Right atrium auricular region (tissue), 2 donors: ENCODE data around the gene AHCYL2. TPM values are rescaled to one million over a fixed set of nuclear protein-coding genes. Genes with fewer than 3 reads are reported as not detected.
"Not testable (repeated sequence)": the region's sequence is repeated elsewhere in the genome, so short reads cannot be mapped to it uniquely, and the experiment has no call there.

Source experiments
- DNase-seq: peaks from one replicate; pipeline ENCODE4 v3.0.0-alpha.2; 2019; ENCODE audit warnings: low spot score
- H3K27ac ChIP-seq, 2 donors: fragments of 200-600 bp; sonication (generic); 1 replicate in 1 of 2; 2 replicates in 1 of 2; pipeline ENCODE4 v1.5.1; 2016 to 2019
- H3K27me3 ChIP-seq, 2 donors: fragments of 200-600 bp; sonication (generic); one replicate each; pipeline versions ENCODE4 v1.5.1 to v1.6.0; 2017 to 2019
- H3K36me3 ChIP-seq: fragments of 200-600 bp; sonication (generic); one replicate; pipeline ENCODE4 v1.5.1; 2016
- H3K4me1 ChIP-seq, 2 donors: fragments of 200-600 bp; sonication (generic); one replicate each; pipeline versions ENCODE4 v1.5.1 to v1.6.0; 2017 to 2019
- H3K4me3 ChIP-seq, 2 donors: fragments of 200-600 bp; sonication (generic); 1 replicate in 1 of 2; 2 replicates in 1 of 2; pipeline ENCODE4 v1.5.1; 2017 to 2019; ENCODE audit warnings: mild to moderate bottlenecking in 1 of 2, moderate library complexity in 1 of 2
- H3K9me3 ChIP-seq, 2 donors: fragments of 200-600 bp; sonication (generic); one replicate each; pipeline ENCODE4 v1.5.1; 2019
- total RNA-seq, 2 donors: library from RNA; depleted of rRNA; stranded (reverse); fragments of >200 nt; gene quantifications; one replicate each; pipeline ENCODE4 v1.1.0, GENCODE V29; 2016
- TF ChIP-seq, protein P1 (sequence below), 2 donors: fragments of 200-600 bp; sonication (generic); IDR thresholded peaks; one replicate each; pipeline ENCODE4 v1.5.1; 2019; ENCODE audit warnings: antibody characterized with exemption in 2 of 2

AHCYL2 gene
- total RNA-seq, 2 donors from 2014 or later = 5.6 to 6.5 TPM

DNA sequence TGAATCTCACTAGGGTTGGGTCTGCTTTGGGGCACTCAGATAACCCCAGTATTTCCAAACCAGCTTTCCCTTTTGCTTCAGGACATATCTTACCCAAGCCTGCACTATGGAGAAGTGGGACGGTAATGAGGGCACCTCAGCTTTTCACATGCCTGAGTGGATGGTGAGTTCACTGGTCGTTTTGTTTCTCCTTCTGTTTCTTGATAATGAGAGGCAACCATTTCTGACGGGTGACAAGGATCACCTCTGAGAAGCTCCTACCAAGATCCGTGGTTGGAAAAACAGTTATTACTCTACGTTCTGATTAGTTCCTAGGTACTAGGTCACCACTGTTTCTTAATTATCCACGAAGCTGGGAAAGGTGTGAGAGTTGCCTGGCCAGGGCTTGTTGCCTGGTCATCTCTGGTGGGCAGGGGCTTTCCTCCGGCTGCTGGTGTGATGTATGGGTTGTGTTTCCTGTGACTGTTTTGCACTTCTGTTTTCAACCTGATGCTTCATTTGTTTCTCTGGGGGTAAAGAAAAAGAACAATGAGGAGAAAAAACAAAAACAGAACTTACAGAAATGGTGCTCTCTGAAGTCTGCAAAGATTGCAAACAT lies 143.7 kb downstream of the AHCYL2 start:
- H3K4me3 ChIP-seq = no peak overlapping the region
- no peaks in the 10 kb centered on the region for H3K36me3 ChIP-seq
- H3K9me3 ChIP-seq = no peaks in the 10 kb centered on the region
- H3K27me3 ChIP-seq = no peaks in the 10 kb centered on the region
- no peak overlapping the region for H3K27ac ChIP-seq
- TF ChIP-seq, protein P1, sequence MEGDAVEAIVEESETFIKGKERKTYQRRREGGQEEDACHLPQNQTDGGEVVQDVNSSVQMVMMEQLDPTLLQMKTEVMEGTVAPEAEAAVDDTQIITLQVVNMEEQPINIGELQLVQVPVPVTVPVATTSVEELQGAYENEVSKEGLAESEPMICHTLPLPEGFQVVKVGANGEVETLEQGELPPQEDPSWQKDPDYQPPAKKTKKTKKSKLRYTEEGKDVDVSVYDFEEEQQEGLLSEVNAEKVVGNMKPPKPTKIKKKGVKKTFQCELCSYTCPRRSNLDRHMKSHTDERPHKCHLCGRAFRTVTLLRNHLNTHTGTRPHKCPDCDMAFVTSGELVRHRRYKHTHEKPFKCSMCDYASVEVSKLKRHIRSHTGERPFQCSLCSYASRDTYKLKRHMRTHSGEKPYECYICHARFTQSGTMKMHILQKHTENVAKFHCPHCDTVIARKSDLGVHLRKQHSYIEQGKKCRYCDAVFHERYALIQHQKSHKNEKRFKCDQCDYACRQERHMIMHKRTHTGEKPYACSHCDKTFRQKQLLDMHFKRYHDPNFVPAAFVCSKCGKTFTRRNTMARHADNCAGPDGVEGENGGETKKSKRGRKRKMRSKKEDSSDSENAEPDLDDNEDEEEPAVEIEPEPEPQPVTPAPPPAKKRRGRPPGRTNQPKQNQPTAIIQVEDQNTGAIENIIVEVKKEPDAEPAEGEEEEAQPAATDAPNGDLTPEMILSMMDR (IDR thresholded peaks at IDR 0.05) = no peak
- peaks cover 0 to 9% of the 10 kb centered on the region in 2 donors for H3K4me1 ChIP-seq
- no peak for DNase-seq

DNA sequence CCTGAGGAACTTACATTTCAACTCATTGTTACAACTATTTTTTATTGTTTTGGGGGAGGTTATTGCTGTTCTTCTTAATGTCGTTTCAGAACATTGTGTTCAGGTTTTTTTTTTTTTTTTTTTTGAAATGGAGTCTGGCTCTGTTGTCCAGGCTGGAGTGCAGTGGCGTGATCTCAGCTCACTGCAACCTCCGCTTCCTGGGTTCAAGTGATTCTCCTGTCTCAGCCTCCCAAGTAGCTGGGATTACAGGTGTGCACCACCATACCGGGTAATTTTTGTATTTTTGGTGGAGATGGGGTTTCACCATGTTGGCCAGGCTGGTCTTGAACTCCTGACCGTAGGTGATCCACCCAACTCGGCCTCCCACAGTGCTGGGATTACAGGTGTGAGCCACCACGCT lies 144.6 kb downstream of the AHCYL2 start:
- DNase-seq, H3K27ac ChIP-seq, H3K4me3 ChIP-seq, H3K4me1 ChIP-seq, H3K9me3 ChIP-seq, H3K27me3 ChIP-seq, H3K36me3 ChIP-seq: not testable (repeated sequence)

DNA sequence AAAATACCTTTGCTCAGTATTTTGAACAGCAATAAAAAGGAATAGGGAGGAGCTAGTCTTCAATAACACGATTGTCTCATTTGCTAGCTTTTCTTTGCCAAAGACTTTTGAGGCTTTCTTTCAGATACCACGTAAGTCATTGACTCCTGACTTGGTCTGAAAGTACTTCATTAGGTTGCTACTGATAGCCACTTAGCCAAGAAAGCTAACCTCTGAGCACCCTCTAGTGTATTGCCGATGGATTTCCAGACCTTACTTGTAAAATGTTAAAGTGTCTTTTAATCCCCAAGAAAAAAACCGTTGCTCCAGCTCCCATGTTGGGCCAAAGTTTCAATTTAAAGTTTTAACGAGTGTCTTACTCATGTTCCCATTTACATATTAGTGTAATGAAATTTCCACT lies 146.0 kb downstream of the AHCYL2 start:
- peaks cover 0 to 9% of the 10 kb centered on the region in 2 donors for H3K4me1 ChIP-seq
- TF ChIP-seq, protein P1 (IDR thresholded peaks at IDR 0.05) = no peak
- H3K9me3 ChIP-seq = no peaks in the 10 kb centered on the region
- no peaks in the 10 kb centered on the region for H3K36me3 ChIP-seq
- no peak overlapping the region for H3K27ac ChIP-seq
- H3K4me3 ChIP-seq = no peak overlapping the region
- H3K27me3 ChIP-seq = no peaks in the 10 kb centered on the region
- no peak for DNase-seq

DNA sequence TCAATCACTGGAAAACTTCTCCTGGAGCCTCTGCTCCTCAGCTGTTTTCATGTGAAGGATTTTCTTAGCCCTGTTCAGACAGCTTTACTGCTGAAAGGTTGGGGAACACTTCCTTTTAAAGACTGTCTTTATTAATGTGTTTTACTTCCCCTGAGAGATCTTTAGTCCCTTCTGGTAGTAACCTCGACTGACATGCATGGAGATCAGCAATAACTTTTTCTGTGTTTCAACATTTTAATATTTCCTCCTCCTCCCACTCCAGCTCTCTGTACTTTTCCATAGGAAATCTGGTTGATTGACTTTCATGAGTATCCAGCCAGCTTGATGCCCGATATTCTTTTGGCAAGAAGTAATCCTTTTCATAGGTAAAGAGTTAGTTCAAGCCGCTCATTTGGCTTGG lies 146.7 kb downstream of the AHCYL2 start:
- no peak overlapping the region for H3K4me3 ChIP-seq
- H3K4me1 ChIP-seq = peaks cover 0 to 9% of the 10 kb centered on the region in 2 donors
- no peaks in the 10 kb centered on the region for H3K9me3 ChIP-seq
- TF ChIP-seq, protein P1 (IDR thresholded peaks at IDR 0.05) = no peak
- H3K27ac ChIP-seq = no peak overlapping the region
- H3K36me3 ChIP-seq = no peaks in the 10 kb centered on the region
- no peaks in the 10 kb centered on the region for H3K27me3 ChIP-seq
- no peak for DNase-seq

DNA sequence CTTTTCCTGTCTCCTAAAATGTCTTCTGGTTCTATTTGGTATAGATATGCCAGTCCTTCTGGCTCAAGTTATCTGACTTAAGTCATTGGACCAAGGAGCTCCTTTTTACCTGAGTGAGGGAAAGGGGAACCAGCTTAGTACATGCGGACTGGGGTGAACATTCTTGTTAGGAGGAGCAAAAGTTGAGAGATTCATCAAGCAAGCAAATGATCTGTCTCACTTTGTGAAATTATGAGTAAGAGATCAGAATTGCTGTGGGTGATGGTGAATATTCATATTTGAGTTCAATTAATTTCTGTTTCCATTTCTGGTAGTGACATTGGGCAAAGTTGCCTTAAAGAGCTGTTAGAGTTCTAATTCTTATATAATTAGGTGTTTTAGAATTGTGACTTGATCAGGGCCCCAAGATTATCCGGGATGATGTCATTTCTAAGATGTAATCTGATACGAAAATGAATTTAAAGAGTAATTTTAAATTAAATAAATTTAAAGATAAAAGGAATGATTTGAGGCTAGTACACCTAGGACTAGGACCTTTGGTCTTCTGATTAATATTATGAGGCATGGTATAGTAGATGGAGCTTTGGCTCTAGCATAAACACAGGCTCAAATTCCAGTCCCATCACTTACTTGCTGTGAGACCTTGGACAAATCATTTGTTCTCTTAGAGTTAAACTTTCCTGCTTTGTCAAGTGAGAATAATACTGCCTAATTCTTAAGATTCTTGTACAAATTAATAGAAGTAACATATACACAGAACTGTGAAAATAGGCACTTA lies 149.0 kb downstream of the AHCYL2 start:
- Histone ChIP-seq H3K9me3 (no peaks in the 10 kb centered on the region), H3K4me1 (no peaks in the 10 kb centered on the region), H3K4me3 (no peak overlapping the region), H3K27me3 (no peaks in the 10 kb centered on the region), H3K27ac (no peak overlapping the region), H3K36me3 (no peaks in the 10 kb centered on the region)
- TF ChIP-seq, protein P1 (IDR thresholded peaks at IDR 0.05) = no peak
- DNase-seq = no peak

DNA sequence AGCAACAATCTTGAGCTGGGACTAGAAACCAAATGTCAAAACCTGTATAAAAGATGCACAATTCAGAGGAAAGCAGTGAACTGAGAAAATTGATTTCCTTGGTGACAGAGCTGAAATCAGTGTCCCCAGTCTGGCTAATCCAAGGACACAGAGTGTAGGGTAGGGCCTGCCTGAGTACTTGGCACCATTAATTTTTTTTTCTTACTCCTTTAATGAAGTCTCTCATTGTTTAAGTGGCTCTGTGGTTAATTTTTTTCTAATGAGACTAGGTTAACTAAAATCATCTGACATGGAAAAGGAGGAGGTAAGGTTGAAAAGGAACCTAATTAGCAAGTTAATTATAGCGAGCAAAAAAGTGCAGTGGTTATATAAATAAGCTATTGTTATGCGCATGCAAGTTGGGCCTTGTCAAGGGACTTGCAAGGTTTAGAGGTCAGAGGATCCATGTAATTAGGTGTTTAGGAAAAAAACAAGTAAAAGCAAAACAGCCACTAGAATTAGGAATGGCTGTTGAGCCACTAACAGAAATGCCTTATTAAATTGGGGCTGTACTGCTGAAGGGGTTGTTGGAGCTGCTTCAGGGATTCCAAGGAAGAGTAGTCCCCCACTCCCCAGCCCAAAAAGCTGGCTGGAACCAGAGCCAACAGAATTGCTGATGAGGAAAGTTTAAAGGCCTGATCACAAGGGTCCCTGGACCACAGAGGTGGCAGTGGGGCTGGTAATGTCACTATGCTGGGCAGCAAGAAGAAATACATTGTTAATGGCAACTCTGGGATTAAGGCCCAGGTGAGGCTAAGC lies 150.5 kb downstream of the AHCYL2 start:
- Histone ChIP-seq H3K4me3 (no peak overlapping the region), H3K4me1 (no peaks in the 10 kb centered on the region), H3K9me3 (no peaks in the 10 kb centered on the region), H3K27ac (no peak overlapping the region), H3K27me3 (no peaks in the 10 kb centered on the region), H3K36me3 (no peaks in the 10 kb centered on the region)
- TF ChIP-seq, protein P1 (IDR thresholded peaks at IDR 0.05) = no peak
- DNase-seq = no peak
